GM13976 (cell line): ENCODE data around the gene RAB3C.

Experiments used
- DNase-seq: peaks from one replicate; pipeline ENCODE4 v3.0.0; 2012; ENCODE audit warnings: low spot score
- in situ Hi-C: fragments of 300-500 bp; cut with MboI; formaldehyde crosslinking; loops from one replicate; pipeline ENCODE4 v1.12.0; 2022; ENCODE audit warnings: low sequenced_read_pairs, mixed read lengths, inconsistent platforms; ENCODE audit not compliant: unreplicated experiment
- TF ChIP-seq, protein P1 (sequence below): IDR thresholded peaks from 2 replicates; pipeline ENCODE4 v1.5.1; 2012; ENCODE audit warnings: borderline replicate concordance, mild to moderate bottlenecking; ENCODE audit not compliant: insufficient read depth; ENCODE audit errors: extremely low read depth, missing control alignments, control extremely low read depth

RAB3C gene

DNA sequence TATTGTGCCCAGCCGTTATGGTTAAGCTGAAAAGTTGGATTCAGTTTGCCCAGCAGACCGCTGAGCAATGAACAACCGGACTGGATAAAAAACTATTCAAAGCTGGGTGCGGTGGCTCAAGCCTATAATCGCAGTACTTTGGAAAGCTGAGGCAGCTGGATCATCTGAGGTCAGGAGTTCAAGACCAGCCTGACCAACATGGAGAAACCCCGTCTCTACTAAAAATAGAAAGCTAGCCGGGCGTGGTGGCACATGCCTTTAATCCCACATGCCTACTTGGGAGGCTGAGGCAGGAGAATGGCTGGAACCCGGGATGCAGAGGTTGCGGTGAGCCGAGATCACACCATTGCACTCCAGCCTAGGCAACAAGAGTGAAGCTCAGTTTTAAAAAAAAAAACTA, 318.4 kb downstream of the RAB3C start:
- TF ChIP-seq, protein P1, sequence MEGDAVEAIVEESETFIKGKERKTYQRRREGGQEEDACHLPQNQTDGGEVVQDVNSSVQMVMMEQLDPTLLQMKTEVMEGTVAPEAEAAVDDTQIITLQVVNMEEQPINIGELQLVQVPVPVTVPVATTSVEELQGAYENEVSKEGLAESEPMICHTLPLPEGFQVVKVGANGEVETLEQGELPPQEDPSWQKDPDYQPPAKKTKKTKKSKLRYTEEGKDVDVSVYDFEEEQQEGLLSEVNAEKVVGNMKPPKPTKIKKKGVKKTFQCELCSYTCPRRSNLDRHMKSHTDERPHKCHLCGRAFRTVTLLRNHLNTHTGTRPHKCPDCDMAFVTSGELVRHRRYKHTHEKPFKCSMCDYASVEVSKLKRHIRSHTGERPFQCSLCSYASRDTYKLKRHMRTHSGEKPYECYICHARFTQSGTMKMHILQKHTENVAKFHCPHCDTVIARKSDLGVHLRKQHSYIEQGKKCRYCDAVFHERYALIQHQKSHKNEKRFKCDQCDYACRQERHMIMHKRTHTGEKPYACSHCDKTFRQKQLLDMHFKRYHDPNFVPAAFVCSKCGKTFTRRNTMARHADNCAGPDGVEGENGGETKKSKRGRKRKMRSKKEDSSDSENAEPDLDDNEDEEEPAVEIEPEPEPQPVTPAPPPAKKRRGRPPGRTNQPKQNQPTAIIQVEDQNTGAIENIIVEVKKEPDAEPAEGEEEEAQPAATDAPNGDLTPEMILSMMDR = no peak
- in situ Hi-C loops = no loop called here
- no peak for DNase-seq

DNA sequence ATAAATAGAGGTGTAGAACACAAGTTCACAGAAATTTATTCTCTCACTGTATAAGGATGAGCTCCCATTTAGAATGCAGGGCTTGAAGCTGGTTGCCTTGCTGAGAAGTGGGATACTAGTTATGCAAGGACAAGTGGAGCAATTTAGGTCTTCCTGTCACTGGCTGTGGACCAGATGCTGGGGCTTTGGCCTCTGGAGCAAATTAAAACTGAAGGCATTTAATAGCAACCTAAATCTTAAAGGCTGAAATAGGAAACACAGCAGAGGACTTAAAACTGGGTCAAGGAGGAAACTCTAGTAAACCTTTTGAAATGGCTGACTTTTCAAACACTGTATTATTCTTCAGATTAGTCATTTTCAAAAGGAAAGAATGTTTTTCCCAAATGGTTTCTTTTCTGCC, 319.4 kb downstream of the RAB3C start:
- TF ChIP-seq, protein P1 = no peak
- in situ Hi-C loops = no loop called here
- no peak for DNase-seq

- DNase-seq = no peak
- TF ChIP-seq, protein P1 = no peak
- in situ Hi-C loops = no loop called here
Measured at GRCh38 chr5:58902765-58903164, 319.9 kb downstream of the RAB3C start.

- in situ Hi-C loops = no loop called here
- TF ChIP-seq, protein P1 = no peak
Measured at GRCh38 chr5:58904737-58905136, 321.9 kb downstream of the RAB3C start.

DNA sequence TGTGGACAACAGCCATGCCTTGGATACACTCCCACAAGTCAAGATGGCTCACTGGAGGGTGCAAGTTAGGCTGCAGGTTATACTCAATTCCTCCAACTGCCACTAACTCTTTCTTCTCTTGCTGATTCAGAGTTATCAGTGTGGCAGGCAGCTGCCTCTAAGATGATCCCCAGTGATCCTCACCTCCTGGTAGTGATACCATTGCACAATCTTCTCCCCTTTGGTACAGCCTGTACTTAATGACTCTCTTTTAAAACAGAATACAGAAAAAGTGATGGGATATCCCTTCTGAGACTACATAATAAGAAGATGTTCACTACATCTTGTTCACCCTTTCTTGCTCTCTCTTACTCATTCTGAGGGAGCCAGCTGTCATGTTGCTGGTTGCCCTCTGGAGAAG, 323.1 kb downstream of the RAB3C start:
- in situ Hi-C loops = no loop called here
- DNase-seq = no peak
- TF ChIP-seq, protein P1 = no peak

More at GRCh38 chr5:58904737-58905136, 321.9 kb downstream of the RAB3C start:
- DNase-seq = no peak
